WTC11 (cell line): ENCODE results near the gene STARD13. TPM values are rescaled to one million over a fixed set of nuclear protein-coding genes. Genes with fewer than 3 reads are reported as not detected.

Experiments used
- ATAC-seq: fragments of 200-7000 bp; cut with Tn5 transposase; 2 replicates; pipeline ENCODE4 v1.10.0; 2021; ENCODE audit warnings: mild to moderate bottlenecking, moderate library complexity
- CTCF ChIA-PET: fragments of 300-600 bp; sonication (Branson Sonifier 250); formaldehyde crosslinking; loops from one replicate; lab custom pipeline; 2021; ENCODE audit warnings: antibody characterized with exemption; lab: Charles Lee
- POLR2A ChIA-PET: fragments of 350-600 bp; sonication (Branson Sonifier 250); formaldehyde crosslinking; loops from one replicate; lab custom pipeline; 2021; ENCODE audit warnings: antibody characterized with exemption; lab: Charles Lee
- DNase-seq: peaks from one replicate; pipeline ENCODE4 v3.0.0; 2021; ENCODE audit warnings: low spot score
- H3K27ac Mint-ChIP-seq: 2 replicates; pipeline ENCODE4 v1.8.0; 2021; ENCODE audit warnings: mixed read lengths
- H3K27me3 Mint-ChIP-seq: 2 replicates; pipeline ENCODE4 v1.8.0; 2021; ENCODE audit warnings: low read depth, mild to moderate bottlenecking, moderate library complexity, mixed read lengths
- H3K36me3 Mint-ChIP-seq: 2 replicates; pipeline ENCODE4 v1.8.0; 2021; ENCODE audit warnings: mixed read lengths
- H3K4me1 Mint-ChIP-seq: 2 replicates; pipeline ENCODE4 v1.8.0; 2022; ENCODE audit warnings: mixed read lengths
- H3K4me3 Mint-ChIP-seq: 2 replicates; pipeline ENCODE4 v1.8.0; 2021; ENCODE audit warnings: mild to moderate bottlenecking, moderate library complexity, mixed read lengths
- H3K9me3 Mint-ChIP-seq: 2 replicates; pipeline ENCODE4 v1.8.0; 2021; ENCODE audit warnings: mixed read lengths
- ATF2 ChIP-seq: sonication (generic); formaldehyde crosslinking; IDR thresholded peaks from 2 replicates; pipeline ENCODE4 v1.8.1; 2022; ENCODE audit warnings: low read depth, missing genetic modification reagents, borderline replicate concordance
- CDX4 ChIP-seq: fragments of 250-450 bp; sonication (Bioruptor Pico); IDR thresholded peaks from 2 replicates; pipeline ENCODE4 v1.9.0; 2021; ENCODE audit warnings: moderate library complexity, mild to moderate bottlenecking, inconsistent platforms, borderline replicate concordance
- CREB1 ChIP-seq: sonication (generic); formaldehyde crosslinking; IDR thresholded peaks from 2 replicates; pipeline ENCODE4 v1.8.0; 2023; ENCODE audit warnings: mild to moderate bottlenecking, missing genetic modification reagents
- CREM ChIP-seq: sonication (generic); formaldehyde crosslinking; IDR thresholded peaks from 2 replicates; pipeline ENCODE4 v1.8.1; 2022; ENCODE audit warnings: mild to moderate bottlenecking, missing genetic modification reagents, moderate library complexity
- E2F5 ChIP-seq: sonication (generic); formaldehyde crosslinking; IDR thresholded peaks from 2 replicates; pipeline ENCODE4 v1.8.1; 2022; ENCODE audit warnings: mild to moderate bottlenecking, moderate library complexity, missing genetic modification reagents
- ERG ChIP-seq: fragments of 250-450 bp; sonication (Bioruptor Pico); IDR thresholded peaks from 2 replicates; pipeline ENCODE4 v1.8.0; 2021; ENCODE audit warnings: mild to moderate bottlenecking
- FOXP1 ChIP-seq: sonication (generic); formaldehyde crosslinking; IDR thresholded peaks from 2 replicates; pipeline ENCODE4 v1.8.0; 2022; ENCODE audit warnings: missing genetic modification reagents, mild to moderate bottlenecking, moderate library complexity, borderline replicate concordance
- FOXP4 ChIP-seq: sonication (generic); formaldehyde crosslinking; IDR thresholded peaks from 2 replicates; pipeline ENCODE4 v1.8.0; 2022; ENCODE audit warnings: mild to moderate bottlenecking, missing genetic modification reagents
- GTF2I ChIP-seq: fragments of 250-450 bp; sonication (Bioruptor Pico); conservative IDR thresholded peaks from 2 replicates; pipeline ENCODE4 v1.4.0; 2021; ENCODE audit warnings: mild to moderate bottlenecking
- KAT7 ChIP-seq: sonication (generic); formaldehyde crosslinking; IDR thresholded peaks from 2 replicates; pipeline ENCODE4 v1.8.1; 2023; ENCODE audit warnings: missing genetic modification reagents, mild to moderate bottlenecking, borderline replicate concordance
- MAX ChIP-seq: sonication (generic); formaldehyde crosslinking; IDR thresholded peaks from 2 replicates; pipeline ENCODE4 v1.8.0; 2022; ENCODE audit warnings: mild to moderate bottlenecking, missing genetic modification reagents
- PRRX2 ChIP-seq: fragments of 250-450 bp; sonication (Bioruptor Pico); IDR thresholded peaks from 2 replicates; pipeline ENCODE4 v1.8.0; 2021; ENCODE audit warnings: mild to moderate bottlenecking
- TEAD4 ChIP-seq: sonication (generic); formaldehyde crosslinking; IDR thresholded peaks from 2 replicates; pipeline ENCODE4 v1.8.0; 2022; ENCODE audit warnings: mild to moderate bottlenecking, missing genetic modification reagents
- TP53 ChIP-seq: sonication (generic); formaldehyde crosslinking; IDR thresholded peaks from 2 replicates; pipeline ENCODE4 v1.8.1; 2023; ENCODE audit warnings: mild to moderate bottlenecking, missing genetic modification reagents
- ZBTB21 ChIP-seq: sonication (generic); formaldehyde crosslinking; IDR thresholded peaks from 2 replicates; pipeline ENCODE4 v1.8.1; 2023; ENCODE audit warnings: mild to moderate bottlenecking, missing genetic modification reagents, borderline replicate concordance
- ZBTB43 ChIP-seq: sonication (generic); formaldehyde crosslinking; IDR thresholded peaks from 2 replicates; pipeline ENCODE4 v1.8.1; 2023; ENCODE audit warnings: mild to moderate bottlenecking, missing genetic modification reagents
- ZMAT4 ChIP-seq: fragments of 250-450 bp; sonication (Bioruptor Pico); IDR thresholded peaks from 2 replicates; pipeline ENCODE4 v1.9.0; 2021; ENCODE audit warnings: mild to moderate bottlenecking
- ZSCAN18 ChIP-seq: fragments of 250-450 bp; sonication (Bioruptor Pico); IDR thresholded peaks from 2 replicates; pipeline ENCODE4 v2.1.2; 2022; ENCODE audit warnings: mild to moderate bottlenecking, moderate library complexity
- total RNA-seq: library from RNA; stranded (reverse); gene quantifications from 3 replicates; pipeline ENCODE4 v1.2.3, GENCODE V29; 2021

STARD13 gene
- total RNA-seq, 1 experiment from 2014 or later = 4.4 TPM

GRCh38 chr13:33274264-33274663 lies 11.3 kb downstream of the STARD13 start:
- Mint-ChIP-seq H3K9me3 (peaks cover 5% of the 10 kb centered on the region; the same call in 1 of the 2 replicates), H3K4me1 (peaks cover 34% of the 10 kb centered on the region), H3K4me3 (no peak overlapping the region), H3K27me3 (no peaks in the 10 kb centered on the region), H3K36me3 (no peaks in the 10 kb centered on the region), H3K27ac (no peak overlapping the region)
- TF ChIP-seq GTF2I (CRISPR knock-in tag) (no peak), ERG (CRISPR knock-in tag) (no peak), ATF2 (CRISPR knock-in tag) (no peak), KAT7 (no peak), E2F5 (CRISPR knock-in tag) (no peak), CREB1 (CRISPR knock-in tag) (no peak), ZSCAN18 (no peak)
- POLR2A ChIA-PET = no interaction called here
- DNase-seq = no peak
- ATAC-seq = no peak
- CTCF ChIA-PET = no interaction called here

- ChIA-PET POLR2A (no interaction called here), CTCF (no interaction called here)
- H3K36me3 Mint-ChIP-seq = no peaks in the 10 kb centered on the region
- H3K27ac Mint-ChIP-seq = peak overlapping the region; percentile 59; the same call in 1 of the 2 replicates
- no peak overlapping the region for H3K4me3 Mint-ChIP-seq
- H3K27me3 Mint-ChIP-seq = no peaks in the 10 kb centered on the region
- H3K4me1 Mint-ChIP-seq = peaks cover 31% of the 10 kb centered on the region
- ATAC-seq (no peak), DNase-seq (no peak)
- peaks cover 5% of the 10 kb centered on the region; the same call in 1 of the 2 replicates for H3K9me3 Mint-ChIP-seq
- TF ChIP-seq CREM (CRISPR knock-in tag) = no peak
- no peak for TF ChIP-seq CREB1 (CRISPR knock-in tag)
- TF ChIP-seq TP53 (CRISPR knock-in tag) = no peak
- no peak for TF ChIP-seq PRRX2 (CRISPR knock-in tag)
- TF ChIP-seq CDX4 (CRISPR knock-in tag) = no peak
- TF ChIP-seq GTF2I (CRISPR knock-in tag) = no peak
- TF ChIP-seq MAX (CRISPR knock-in tag) = no peak
- no peak for TF ChIP-seq ATF2 (CRISPR knock-in tag)
- no peak for TF ChIP-seq FOXP1
- TF ChIP-seq ZMAT4 = no peak
- no peak for TF ChIP-seq ZBTB43 (CRISPR knock-in tag)
- TF ChIP-seq ZBTB21 (CRISPR knock-in tag) = no peak
- no peak for TF ChIP-seq FOXP4 (CRISPR knock-in tag)
- TF ChIP-seq TEAD4 (CRISPR knock-in tag) = no peak
Measured at GRCh38 chr13:33272531-33273124, 12.9 kb downstream of the STARD13 start.
